GM12878 (cell line): ENCODE data around the gene SPAG16. TPM values are rescaled to one million over a fixed set of nuclear protein-coding genes. Genes with fewer than 3 reads are reported as not detected.

ENCODE experiments used
- ATAC-seq: fragments of 200-7000 bp; cut with Tn5 transposase; 3 replicates; pipeline ENCODE4 v1.9.1; 2020; ENCODE audit warnings: mild to moderate bottlenecking, moderate library complexity
- BruUV-seq: library from RNA; stranded (reverse); fragments of 400-500 nt; replicated peaks from 2 replicates; lab custom pipeline; 2021; lab: Mats Ljungman, UMichigan
- CTCF ChIA-PET: fragments of 300-600 bp; sonication (Branson Sonifier 250); formaldehyde crosslinking; extraction: SDS; loops from one replicate; lab custom pipeline; 2021; ENCODE audit warnings: inconsistent platforms; lab: Yijun Ruan, JAX
- POLR2A ChIA-PET: fragments of 350-600 bp; formaldehyde crosslinking; extraction: SDS; loops from one replicate; lab custom pipeline; 2021; ENCODE audit warnings: inconsistent platforms; lab: Charles Lee
- RAD21 ChIA-PET: fragments of 300-600 bp; sonication (Branson Sonifier 250); formaldehyde crosslinking; loops from one replicate; lab custom pipeline; 2023; ENCODE audit warnings: antibody characterized with exemption; ENCODE audit not compliant: unreplicated experiment; lab: Charles Lee
- SMC1A ChIA-PET: fragments of 300-600 bp; sonication (Branson Sonifier 250); formaldehyde crosslinking; loops from one replicate; lab custom pipeline; 2023; ENCODE audit not compliant: unreplicated experiment, uncharacterized antibody; lab: Charles Lee
- DNase-seq: peaks from one replicate; pipeline ENCODE4 v3.0.0-alpha.2; 2011; ENCODE audit warnings: low read depth, low spot score
- FAIRE-seq: peaks from 3 replicates; lab custom pipeline; 2011; peaks lifted over from hg19 to GRCh38; lab: Jason Lieb, UNC
- H2AFZ ChIP-seq: 2 replicates; pipeline ENCODE4 v1.6.0; 2011; ENCODE audit warnings: low read depth, low read length, control low read depth; ENCODE audit not compliant: control insufficient read depth
- H3K27ac ChIP-seq: 2 replicates; pipeline ENCODE4 v1.5.1; 2011; ENCODE audit warnings: control low read depth; ENCODE audit not compliant: control insufficient read depth, insufficient read depth
- H3K27me3 ChIP-seq, 2 experiments: replicated peaks in 1 of 2; 2 replicates each; pipeline versions ENCODE4 v1.6.0 to v1.6.1; 2011; ENCODE audit warnings: low read length in 1 of 2; ENCODE audit not compliant: control insufficient read depth in 2 of 2, insufficient read depth in 2 of 2
- H3K36me3 ChIP-seq, 2 experiments: 2 replicates each; pipeline ENCODE4 v1.5.1; 2011; ENCODE audit warnings: low read length in 1 of 2; ENCODE audit not compliant: control insufficient read depth in 2 of 2, insufficient read depth in 2 of 2
- H3K4me1 ChIP-seq: 2 replicates; pipeline ENCODE4 v1.6.1; 2011; ENCODE audit warnings: mild to moderate bottlenecking, low read length, moderate library complexity, mixed read lengths; ENCODE audit not compliant: control insufficient read depth, insufficient read depth
- H3K4me2 ChIP-seq: 2 replicates; pipeline ENCODE4 v1.6.0; 2011; ENCODE audit warnings: control low read depth; ENCODE audit not compliant: control insufficient read depth, insufficient read depth
- H3K4me3 ChIP-seq: fragments of 200-600 bp; sonication (generic); 2 replicates; pipeline ENCODE4 v1.5.1; 2016
- H3K79me2 ChIP-seq: 2 replicates; pipeline ENCODE4 v1.6.0; 2011; ENCODE audit warnings: low read length; ENCODE audit not compliant: control insufficient read depth, insufficient read depth
- H3K9ac ChIP-seq: 2 replicates; pipeline ENCODE4 v1.8.0; 2011; ENCODE audit warnings: low read length, control low read depth, mixed read lengths; ENCODE audit not compliant: control insufficient read depth, insufficient read depth
- H3K9me3 ChIP-seq: replicated peaks from 3 replicates; pipeline ENCODE4 v1.5.1; 2011; ENCODE audit warnings: mild to moderate bottlenecking, low read length; ENCODE audit not compliant: control insufficient read depth, insufficient read depth
- H4K20me1 ChIP-seq: 2 replicates; pipeline ENCODE4 v1.6.0; 2011; ENCODE audit not compliant: control insufficient read depth, insufficient read depth
- BCL11A ChIP-seq: IDR thresholded peaks from 2 replicates; pipeline ENCODE4 v1.6.1; 2011; ENCODE audit warnings: low read depth, low read length
- EGR1 ChIP-seq, 2 experiments: IDR thresholded peaks; 1 replicate in 1 of 2; 2 replicates in 1 of 2; pipeline ENCODE4 v1.6.1; 2011 to 2012; ENCODE audit warnings: low read depth in 2 of 2, low read length in 2 of 2, borderline replicate concordance in 1 of 2, mild to moderate bottlenecking in 1 of 2, moderate library complexity in 1 of 2
- JUNB ChIP-seq: IDR thresholded peaks from 2 replicates; pipeline ENCODE4 v1.6.1; 2016; ENCODE audit warnings: antibody characterized with exemption, mild to moderate bottlenecking
- NFIC ChIP-seq: IDR thresholded peaks from 2 replicates; pipeline ENCODE4 v1.6.1; 2012; ENCODE audit warnings: low read depth, mild to moderate bottlenecking, inconsistent platforms, low read length, moderate library complexity
- PAX5 ChIP-seq: IDR thresholded peaks from 2 replicates; pipeline ENCODE4 v1.6.1; 2011; ENCODE audit warnings: low read depth, low read length, borderline replicate concordance
- SRF ChIP-seq, 2 experiments: IDR thresholded peaks; 2 replicates each; pipeline ENCODE4 v1.6.1; 2011; ENCODE audit warnings: low read depth in 2 of 2, low read length in 2 of 2, mild to moderate bottlenecking in 1 of 2, moderate library complexity in 1 of 2
- WGBS: methylation state at CpG from one replicate; pipeline ENCODE4 v1.1.6; 2016; ENCODE audit warnings: low lambda C conversion rate; ENCODE audit not compliant: insufficient replicate concordance, insufficient coverage; ENCODE audit errors: missing lambda C conversion rate; 5-methylcytosine and 5-hydroxymethylcytosine counted together
- in situ Hi-C: fragments of 300-500 bp; cut with MboI; formaldehyde crosslinking; loops from 9 replicates; pipeline ENCODE4 v1.14.3; 2018; ENCODE audit warnings: mixed read lengths
- intact Hi-C: fragments of 100-400 bp; cut with micrococcal nuclease; formaldehyde crosslinking; loops from one replicate; pipeline ENCODE4 v1.14.2; 2022; ENCODE audit not compliant: unreplicated experiment
- polyA plus RNA-seq, 11 experiments: library from polyadenylated mRNA; depleted of rRNA in 4 of 11; unstranded in 6 of 11; stranded (reverse) in 5 of 11; fragments of >200 nt; fragmentation: Nextera tagmentation in 4 of 11; fragmentation: Illumina TruSeq in 1 of 11; extraction: Ambion mirVana in 4 of 11; extraction: Trizol in 1 of 11; gene quantifications; 1 replicate in 1 of 11; 2 replicates in 10 of 11; pipeline versions ENCODE4 v1.2.1 to v1.2.3, GENCODE V29; 2011 to 2016; ENCODE audit warnings: inconsistent platforms in 2 of 11, missing spikeins in 2 of 11, low read depth in 1 of 11
- total RNA-seq, 4 experiments: library from RNA; depleted of rRNA in 3 of 4; stranded (reverse); fragments of >200 nt in 3 of 4; fragmentation: Illumina TruSeq in 1 of 4; extraction: Trizol in 1 of 4; gene quantifications; 2 replicates each; pipeline versions ENCODE4 v1.2.1 to v1.2.3, GENCODE V29; 2013 to 2021
- TF ChIP-seq, protein P1 (sequence below): IDR thresholded peaks from 2 replicates; pipeline ENCODE4 v1.6.1; 2012; ENCODE audit warnings: low read length, inconsistent platforms

The SPAG16 gene
- total and polyA plus RNA-seq, 10 of the 15 experiments (the other 5 are each of a cell fraction or from before 2014, with no cell fraction given), result 6.0 to 25.0 (median 15.2) TPM

DNA sequence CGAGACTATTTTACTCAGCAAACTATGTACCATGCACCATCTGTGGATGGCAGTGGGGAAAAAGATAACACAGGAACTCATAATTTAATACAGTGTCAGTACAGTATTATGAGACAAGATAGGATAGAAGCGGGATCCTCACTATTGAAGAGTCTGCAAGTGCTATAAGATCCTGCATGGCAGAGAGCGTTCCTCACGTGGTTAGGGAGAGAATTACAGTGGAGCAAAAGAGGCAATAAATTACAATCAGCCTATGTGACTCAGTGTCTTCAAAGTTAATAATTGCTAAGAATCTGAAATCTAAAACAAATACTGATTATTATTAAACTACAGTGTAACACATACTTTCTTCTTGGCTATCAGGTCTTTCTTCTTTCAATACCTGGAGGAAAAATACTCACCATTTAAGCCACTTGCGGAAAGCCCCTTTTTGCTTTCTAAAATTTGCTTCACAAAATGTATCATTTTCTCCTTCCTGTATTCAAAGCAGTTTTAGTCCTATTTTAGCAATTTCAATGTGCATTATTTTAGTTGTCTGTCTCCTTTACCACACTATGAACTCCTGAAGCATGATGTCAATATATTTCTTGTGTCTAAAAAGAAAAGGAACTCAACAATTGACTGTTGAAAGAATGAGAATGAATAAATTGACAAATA, 342.9 kb downstream of the SPAG16 start (continued):
- TF ChIP-seq BCL11A (no peak), NFIC (peak; percentile 78), JUNB (peak; percentile 47), EGR1 (IDR thresholded peaks at IDR 0.05; ENCODE audit: borderline replicate concordance in 1 of 2, low read depth in 2 of 2, low read length in 2 of 2) (no peak), PAX5 (no peak), SRF (IDR thresholded peaks at IDR 0.05; ENCODE audit: low read depth in 2 of 2, low read length in 2 of 2) (no peak)

DNA sequence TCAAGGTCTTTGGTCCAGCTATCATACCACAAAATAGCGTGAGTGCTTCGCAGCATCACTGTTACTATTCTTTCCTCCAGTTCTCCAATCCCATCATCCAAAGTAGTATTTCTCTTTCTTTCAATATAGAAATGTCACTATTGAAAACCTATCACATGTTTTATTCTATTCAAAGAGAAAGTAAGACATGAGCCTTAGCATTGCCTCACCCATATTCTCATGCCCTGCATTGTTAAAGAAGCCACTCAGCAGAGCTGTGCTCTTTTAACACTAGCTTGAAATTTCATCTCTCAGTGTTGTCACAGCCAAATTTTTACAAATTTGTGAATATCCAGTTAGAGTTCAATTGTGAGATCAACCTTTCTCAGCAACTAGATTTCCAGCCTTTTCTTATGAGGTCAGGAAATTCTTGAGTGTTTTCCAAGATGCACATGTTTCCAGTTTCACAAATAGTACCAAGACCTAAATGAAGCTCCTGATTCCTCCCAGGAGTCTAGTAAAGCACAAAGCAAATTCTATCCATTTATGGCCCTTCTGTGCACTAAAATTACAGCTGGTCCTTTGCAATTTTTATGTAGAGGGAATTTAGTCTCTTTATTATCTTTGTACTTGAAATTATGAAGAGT, 343.7 kb downstream of the SPAG16 start:
- H3K27me3 ChIP-seq, result no peaks in the 10 kb centered on the region
- no peaks in the 10 kb centered on the region for H4K20me1 ChIP-seq
- peaks cover 2% of the 10 kb centered on the region; the same call in 1 of the 3 replicates for H3K9me3 ChIP-seq
- CTCF ChIA-PET, result interaction anchor here (1.2 kb wide), 1 partner anchor 33 kb away, joined by 3 read pairs; no protein-coding TSS in a partner anchor
- RAD21 ChIA-PET, result no interaction called here
- no peak overlapping the region for H3K9ac ChIP-seq
- TF ChIP-seq, protein P1, sequence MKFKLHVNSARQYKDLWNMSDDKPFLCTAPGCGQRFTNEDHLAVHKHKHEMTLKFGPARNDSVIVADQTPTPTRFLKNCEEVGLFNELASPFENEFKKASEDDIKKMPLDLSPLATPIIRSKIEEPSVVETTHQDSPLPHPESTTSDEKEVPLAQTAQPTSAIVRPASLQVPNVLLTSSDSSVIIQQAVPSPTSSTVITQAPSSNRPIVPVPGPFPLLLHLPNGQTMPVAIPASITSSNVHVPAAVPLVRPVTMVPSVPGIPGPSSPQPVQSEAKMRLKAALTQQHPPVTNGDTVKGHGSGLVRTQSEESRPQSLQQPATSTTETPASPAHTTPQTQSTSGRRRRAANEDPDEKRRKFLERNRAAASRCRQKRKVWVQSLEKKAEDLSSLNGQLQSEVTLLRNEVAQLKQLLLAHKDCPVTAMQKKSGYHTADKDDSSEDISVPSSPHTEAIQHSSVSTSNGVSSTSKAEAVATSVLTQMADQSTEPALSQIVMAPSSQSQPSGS, result no peak
- 4% methylated on average over 2 of the region's 2 CpGs for WGBS
- DNase-seq (peak; percentile 7), ATAC-seq (peak; percentile 80), FAIRE-seq (no peak)
- H3K4me3 ChIP-seq, result no peak overlapping the region
- SMC1A ChIA-PET, result interaction anchor here (1.0 to 1.3 kb wide), 3 partner anchors 10 to 138 kb away, joined by 3 to 5 read pairs (median 3); no protein-coding TSS in a partner anchor
- peaks cover 4% of the 10 kb centered on the region for H3K4me1 ChIP-seq
- in situ Hi-C loops (no loop called here), intact Hi-C loops (loop anchor here (5.0 kb wide), 1 partner anchor 104 kb away; no protein-coding TSS in a partner anchor)
- peak overlapping the region; percentile 21 for H3K4me2 ChIP-seq
- H2AFZ ChIP-seq, result peak overlapping the region; percentile 53
- POLR2A ChIA-PET, result no interaction called here
- H3K36me3 ChIP-seq, result no peaks in the 10 kb centered on the region
- no TSS peak for BruUV-seq
- no peaks in the 10 kb centered on the region for H3K79me2 ChIP-seq
- H3K27ac ChIP-seq, result peak overlapping the region; percentile 48
